NCI-H1105 treated with DMSO at 0.1 percent for 48 hours (cell line): ENCODE data around the gene HES7.

Experiments
- DNase-seq: peaks from one replicate; lab custom pipeline; 2025; lab: John Stamatoyannopoulos, UW

The HES7 gene

DNA sequence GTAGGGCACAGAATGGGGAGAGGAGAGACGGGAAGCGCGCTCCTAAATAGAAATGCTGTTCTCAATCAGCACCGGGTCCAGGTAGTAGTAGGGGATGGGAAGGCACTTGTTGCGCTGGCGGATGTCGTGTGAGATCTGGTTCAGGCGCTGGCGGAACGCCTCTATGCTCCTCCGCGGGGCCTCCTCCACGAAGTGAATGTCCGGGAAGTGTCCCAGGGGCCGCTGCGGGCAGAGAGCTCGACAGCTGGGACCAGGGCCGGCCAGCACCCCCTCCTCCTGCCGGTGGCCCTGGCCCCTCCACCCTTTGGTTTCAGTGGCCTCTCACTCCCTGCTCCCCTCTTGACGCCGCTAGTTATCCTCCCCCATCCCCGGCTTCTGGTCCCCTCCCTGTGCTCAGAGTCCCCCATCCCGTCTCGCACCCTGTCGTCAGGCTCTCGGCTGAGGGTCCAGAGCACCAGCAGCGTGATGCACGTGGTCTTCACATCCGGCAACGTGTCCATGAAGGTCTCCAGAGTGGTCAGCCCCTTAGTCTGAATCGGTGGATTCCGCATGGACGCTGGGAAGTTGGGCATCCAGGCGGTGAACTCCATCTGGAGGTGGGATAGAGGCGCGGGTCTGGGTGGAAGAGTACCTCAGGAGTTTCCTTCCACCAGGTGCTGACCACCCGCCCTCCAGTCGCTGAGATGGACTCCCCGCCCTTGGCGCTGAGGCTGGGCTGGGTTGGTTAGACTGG is 51.0 kb downstream of the HES7 start:
- peak; percentile 18 for DNase-seq

DNA sequence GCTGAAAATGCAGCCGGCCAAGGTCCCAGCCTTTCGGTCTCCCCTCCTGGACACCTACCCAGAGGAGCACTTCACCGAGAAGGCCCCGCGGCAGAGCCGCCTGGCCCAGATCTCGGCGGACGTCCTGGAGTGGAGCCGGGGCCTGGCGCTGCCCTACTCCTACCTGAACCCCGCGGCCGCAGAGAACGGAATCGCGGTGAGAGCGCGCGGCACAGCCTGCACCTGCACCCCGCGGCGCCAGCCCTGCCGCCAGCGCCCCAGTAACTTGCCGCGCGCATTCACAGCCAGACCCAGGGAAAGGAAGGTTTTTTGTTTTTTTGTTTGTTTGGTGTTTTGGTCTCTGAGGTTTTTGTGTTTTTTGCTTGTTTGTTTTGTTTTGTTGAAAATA is 51.6 kb downstream of the HES7 start:
- no peak for DNase-seq

GRCh38 chr17:8071496-8071895 is 52.4 kb downstream of the HES7 start:
- DNase-seq, result no peak
